HepG2 (cell line): Measurements from ENCODE around the gene KMT2B. TPM values are rescaled to one million over a fixed set of nuclear protein-coding genes. Genes with fewer than 3 reads are reported as not detected.
A peak's percentile ranks its signal among the peaks of the same experiment; 100 is the strongest.

Source experiments
- AGO2 ChIP-seq: fragments of 200-400 bp; formaldehyde crosslinking; optimal IDR thresholded peaks from 2 replicates; pipeline ENCODE3; 2017; ENCODE audit warnings: mild to moderate bottlenecking, low read depth, low read length, moderate library complexity
- FOXA1 ChIP-seq, 2 experiments: fragments of 450-650 bp in 1 of 2; sonication (generic) in 1 of 2; formaldehyde crosslinking in 1 of 2; IDR thresholded peaks; 2 replicates each; pipeline versions ENCODE4 v1.4.0 to v1.6.1; 2016 to 2020; ENCODE audit warnings: missing genetic modification reagents in 1 of 2
- FOXA3 ChIP-seq: IDR thresholded peaks from 2 replicates; pipeline ENCODE4 v1.6.1; 2016; ENCODE audit warnings: missing genetic modification reagents, missing compliant biosample characterization
- KAT7 ChIP-seq: IDR thresholded peaks from 2 replicates; pipeline ENCODE4 v1.6.1; 2018; ENCODE audit warnings: borderline replicate concordance, missing compliant biosample characterization
- KDM2A ChIP-seq: sonication (generic); formaldehyde crosslinking; IDR thresholded peaks from 2 replicates; pipeline ENCODE4 v1.4.0; 2020; ENCODE audit warnings: low read depth, missing genetic modification reagents, borderline replicate concordance
- MAF1 ChIP-seq: sonication (generic); formaldehyde crosslinking; IDR thresholded peaks from 2 replicates; pipeline ENCODE4 v1.5.0; 2020; ENCODE audit warnings: missing genetic modification reagents, borderline replicate concordance
- MAFG ChIP-seq: sonication (generic); formaldehyde crosslinking; IDR thresholded peaks from 2 replicates; pipeline ENCODE4 v1.5.1; 2020; ENCODE audit warnings: mild to moderate bottlenecking, missing genetic modification reagents
- MED1 ChIP-seq: sonication (generic); formaldehyde crosslinking; IDR thresholded peaks from 2 replicates; pipeline ENCODE4 v1.4.0; 2020; ENCODE audit warnings: missing genetic modification reagents
- MXD3 ChIP-seq: IDR thresholded peaks from 2 replicates; pipeline ENCODE4 v1.6.1; 2016; ENCODE audit warnings: mild to moderate bottlenecking, missing biosample characterization, missing genetic modification reagents
- NCOA2 ChIP-seq: sonication (generic); formaldehyde crosslinking; IDR thresholded peaks from 2 replicates; pipeline ENCODE4 v1.8.0; 2022; ENCODE audit warnings: inconsistent platforms
- NR3C1 ChIP-seq: sonication (generic); formaldehyde crosslinking; IDR thresholded peaks from 2 replicates; pipeline ENCODE4 v1.4.0; 2020; ENCODE audit warnings: missing genetic modification reagents
- YEATS4 ChIP-seq: sonication (generic); formaldehyde crosslinking; IDR thresholded peaks from 2 replicates; pipeline ENCODE4 v1.4.0; 2020; ENCODE audit warnings: missing genetic modification reagents, borderline replicate concordance
- ZBTB25 ChIP-seq: IDR thresholded peaks from 2 replicates; pipeline ENCODE4 v1.6.1; 2018; ENCODE audit warnings: missing genetic modification reagents
- ZC3H13 ChIP-seq: sonication (generic); formaldehyde crosslinking; IDR thresholded peaks from 2 replicates; pipeline ENCODE4 v1.8.1; 2023; ENCODE audit warnings: mild to moderate bottlenecking, missing genetic modification reagents, moderate library complexity
- ZNF232 ChIP-seq: sonication (generic); formaldehyde crosslinking; IDR thresholded peaks from 2 replicates; pipeline ENCODE4 v1.4.0; 2020; ENCODE audit warnings: missing genetic modification reagents, borderline replicate concordance
- ZNF318 ChIP-seq: sonication (generic); formaldehyde crosslinking; IDR thresholded peaks from 2 replicates; pipeline ENCODE4 v1.4.0; 2020; ENCODE audit warnings: mild to moderate bottlenecking, missing genetic modification reagents
- ZNF616 ChIP-seq: sonication (generic); formaldehyde crosslinking; IDR thresholded peaks from 2 replicates; pipeline ENCODE4 v1.5.0; 2020; ENCODE audit warnings: low read depth, mild to moderate bottlenecking, missing genetic modification reagents
- ZNF703 ChIP-seq: sonication (generic); formaldehyde crosslinking; IDR thresholded peaks from 2 replicates; pipeline ENCODE4 v1.5.1; 2020; ENCODE audit warnings: missing genetic modification reagents, mild to moderate bottlenecking, moderate library complexity, borderline replicate concordance
- ZNF781 ChIP-seq: sonication (generic); formaldehyde crosslinking; IDR thresholded peaks from 2 replicates; pipeline ENCODE4 v1.5.1; 2020; ENCODE audit warnings: borderline replicate concordance, mild to moderate bottlenecking, missing genetic modification reagents; ENCODE audit errors: not compliant biosample characterization
- polyA plus RNA-seq, 8 experiments: library from polyadenylated mRNA; depleted of rRNA in 3 of 8; stranded (reverse) in 7 of 8; unstranded in 1 of 8; fragments of >200 nt; fragmentation: Illumina TruSeq in 4 of 8; extraction: Trizol in 4 of 8; gene quantifications; 2 replicates each; pipeline versions ENCODE4 v1.2.1 to v1.2.3, GENCODE V29; 2011 to 2016; ENCODE audit warnings: low read depth in 4 of 8, missing spikeins in 1 of 8, mixed read lengths in 1 of 8; ENCODE audit not compliant: insufficient read depth in 1 of 8
- total RNA-seq, 5 experiments: library from RNA; depleted of rRNA; stranded (reverse); fragments of >200 nt; fragmentation: Illumina TruSeq; extraction: Trizol; gene quantifications; 2 replicates each; pipeline ENCODE4 v1.2.3, GENCODE V29; 2016; ENCODE audit warnings: low read depth in 1 of 5

Gene KMT2B
- total and polyA plus RNA-seq, 2 of the 13 experiments (the other 11 are each of a cell fraction or from before 2014, with no cell fraction given), result 6.2 to 16.9 TPM

- TF ChIP-seq KDM2A (peak; percentile 73), FOXA3 (CRISPR knock-in tag) (peak; percentile 45; the same call in 1 of the 2 replicates), ZNF232 (CRISPR knock-in tag) (no peak), ZNF703 (CRISPR knock-in tag) (peak; percentile 13; the same call in 1 of the 2 replicates), ZC3H13 (CRISPR knock-in tag) (no peak), MAF1 (CRISPR knock-in tag) (no peak), MED1 (CRISPR knock-in tag) (peak; percentile 41), ZNF318 (CRISPR knock-in tag) (no peak; the same call in 1 of the 2 replicates), MXD3 (CRISPR knock-in tag) (peak; percentile 60), ZNF616 (CRISPR knock-in tag) (no peak), KAT7 (CRISPR knock-in tag) (no peak), ZNF781 (CRISPR knock-in tag) (peak; percentile 34), MAFG (CRISPR knock-in tag) (no peak), AGO2 (peak; percentile 42), NR3C1 (CRISPR knock-in tag) (no peak), NCOA2 (CRISPR knock-in tag) (peak; percentile 56), FOXA1 (IDR thresholded peaks at IDR 0.05) (no peak), FOXA1 (CRISPR knock-in tag; IDR thresholded peaks at IDR 0.05) (peak; percentile 32; the same call in 1 of the 2 replicates), ZBTB25 (CRISPR knock-in tag) (peak; percentile 47; the same call in 1 of the 2 replicates), YEATS4 (CRISPR knock-in tag) (peak; percentile 52; the same call in 1 of the 2 replicates)
These were observed 22.8 kb downstream of the KMT2B start (continued) for GRCh38 chr19:35740423-35741202.
